ENCODE data around the gene PLXDC1. TPM values are rescaled to one million over a fixed set of nuclear protein-coding genes. Genes with fewer than 3 reads are reported as not detected.

Gene PLXDC1
- total RNA-seq, 2 experiments from 2014 or later: 7.2 to 7.3 TPM

DNA sequence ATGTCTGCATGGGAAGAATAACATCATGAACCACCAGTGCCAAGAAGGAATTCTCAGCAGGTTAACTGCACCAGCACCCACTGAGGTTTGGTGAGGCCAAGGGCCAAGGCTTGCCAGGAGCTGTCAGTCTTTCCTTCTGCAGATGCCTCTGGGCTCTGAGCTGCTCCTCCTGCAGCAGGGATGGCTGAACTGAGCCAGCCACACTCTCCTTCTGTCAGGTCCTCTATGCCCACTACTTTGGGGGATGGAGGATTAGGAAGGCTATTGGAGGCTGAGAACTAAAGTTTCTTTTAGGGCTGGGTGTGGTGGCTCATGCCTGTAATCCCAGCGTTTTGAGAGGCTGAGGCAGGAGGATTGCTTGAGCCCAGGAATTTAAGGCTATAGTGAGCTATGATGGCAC is 71.6 kb downstream of the PLXDC1 start:
- H3K27me3 Mint-ChIP-seq: peaks cover 3% of the 10 kb centered on the region
- no peak overlapping the region for H3K4me3 Mint-ChIP-seq
- CTCF ChIA-PET: interaction anchor here (1.0 to 1.8 kb wide), 4 partner anchors 9 to 97 kb away, joined by 4 to 7 read pairs (median 4); no protein-coding TSS in a partner anchor
- POLR2A ChIA-PET: no interaction called here
- peaks cover 2% of the 10 kb centered on the region for H3K4me1 Mint-ChIP-seq
- no peaks in the 10 kb centered on the region for H3K36me3 Mint-ChIP-seq (ENCODE audit: low read depth)
- no peak for DNase-seq
- no peak overlapping the region for H3K27ac Mint-ChIP-seq
- H3K9me3 Mint-ChIP-seq: no peaks in the 10 kb centered on the region

DNA sequence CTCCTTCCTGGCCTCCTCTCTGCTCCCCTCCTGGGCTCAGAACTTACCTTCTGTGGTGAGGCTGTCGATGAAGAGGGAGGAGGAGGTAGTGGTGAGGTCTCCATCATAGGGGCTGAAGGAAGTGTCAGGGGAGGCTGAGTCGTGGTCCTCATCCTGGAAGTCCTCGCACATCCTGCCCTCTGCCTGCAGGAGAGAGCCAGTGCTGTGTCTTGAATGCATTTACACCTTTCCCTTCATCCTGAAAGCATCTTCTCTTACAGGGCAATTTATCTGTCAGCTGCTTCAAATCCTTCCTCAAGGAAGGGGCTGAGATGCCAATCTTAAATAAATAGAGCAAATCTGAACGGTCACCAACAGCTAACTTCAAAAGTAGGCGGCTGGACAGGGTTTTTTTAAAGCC is 73.6 kb downstream of the PLXDC1 start:
- Mint-ChIP-seq H3K4me3 (no peak overlapping the region), H3K36me3 (ENCODE audit: low read depth) (no peaks in the 10 kb centered on the region), H3K4me1 (peaks cover 15% of the 10 kb centered on the region), H3K27me3 (no peaks in the 10 kb centered on the region), H3K9me3 (no peaks in the 10 kb centered on the region), H3K27ac (no peak overlapping the region)
- DNase-seq: no peak
- ChIA-PET CTCF (no interaction called here), POLR2A (interaction anchor here (1.9 kb wide), 1 partner anchor 75 kb away, joined by 4 read pairs; no protein-coding TSS in a partner anchor)

DNA sequence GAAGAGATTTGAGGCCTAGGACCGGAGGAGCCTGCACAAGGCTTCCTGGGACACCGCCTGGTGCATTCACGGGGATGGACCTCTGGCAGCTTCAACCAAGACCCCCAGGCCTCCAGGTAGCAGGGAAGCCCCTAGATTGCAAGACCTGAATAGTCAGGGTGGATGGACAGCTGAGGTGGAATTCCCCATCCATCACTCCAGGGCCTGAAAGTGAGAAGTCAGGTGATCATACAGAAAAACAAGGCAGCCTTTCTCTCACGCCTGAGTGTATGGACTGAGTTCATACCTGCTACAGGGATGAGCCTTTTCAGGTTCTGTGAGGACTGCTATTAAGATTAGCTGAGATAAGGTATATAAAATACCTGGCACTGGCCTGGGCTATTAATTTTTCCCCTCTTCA is 74.2 kb downstream of the PLXDC1 start:
- no peak for DNase-seq
- Mint-ChIP-seq H3K4me3 (no peak overlapping the region), H3K27ac (no peak overlapping the region), H3K36me3 (ENCODE audit: low read depth) (no peaks in the 10 kb centered on the region), H3K9me3 (no peaks in the 10 kb centered on the region), H3K4me1 (peaks cover 20% of the 10 kb centered on the region), H3K27me3 (no peaks in the 10 kb centered on the region)
- POLR2A ChIA-PET: interaction anchor here (1.9 kb wide), 1 partner anchor 76 kb away, joined by 4 read pairs; no protein-coding TSS in a partner anchor
- CTCF ChIA-PET: no interaction called here

DNA sequence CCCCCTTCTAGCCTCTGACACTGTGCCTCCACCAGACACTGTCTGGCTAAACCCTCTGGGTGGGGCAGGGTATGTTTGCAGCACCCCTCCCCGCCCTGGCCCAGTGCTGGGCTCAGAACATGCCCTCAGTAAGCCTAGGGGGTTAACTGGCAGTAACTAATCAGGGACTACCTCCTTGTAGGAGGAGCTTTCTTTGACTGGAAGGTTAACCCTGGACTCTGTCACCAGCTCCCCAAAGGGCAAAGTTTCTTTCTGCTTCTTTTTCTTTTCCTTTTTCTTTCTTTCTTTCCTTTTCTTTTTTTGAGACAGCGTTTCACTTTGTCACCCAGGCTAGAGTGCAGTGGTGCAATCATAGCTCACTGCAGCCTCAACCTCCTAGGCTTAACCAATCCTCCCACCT is 76.8 kb downstream of the PLXDC1 start:
- Mint-ChIP-seq H3K36me3 (ENCODE audit: low read depth) (no peaks in the 10 kb centered on the region), H3K27me3 (no peaks in the 10 kb centered on the region), H3K9me3 (no peaks in the 10 kb centered on the region), H3K4me1 (peaks cover 20% of the 10 kb centered on the region), H3K4me3 (no peak overlapping the region), H3K27ac (no peak overlapping the region)
- no peak for DNase-seq
- CTCF ChIA-PET: interaction anchor here (1.0 to 1.3 kb wide), 2 partner anchors 18 to 92 kb away, joined by 3 to 4 read pairs; no protein-coding TSS in a partner anchor
- POLR2A ChIA-PET: interaction anchor here (1.0 kb wide), 1 partner anchor 14 kb away, joined by 5 read pairs; no protein-coding TSS in a partner anchor

DNA sequence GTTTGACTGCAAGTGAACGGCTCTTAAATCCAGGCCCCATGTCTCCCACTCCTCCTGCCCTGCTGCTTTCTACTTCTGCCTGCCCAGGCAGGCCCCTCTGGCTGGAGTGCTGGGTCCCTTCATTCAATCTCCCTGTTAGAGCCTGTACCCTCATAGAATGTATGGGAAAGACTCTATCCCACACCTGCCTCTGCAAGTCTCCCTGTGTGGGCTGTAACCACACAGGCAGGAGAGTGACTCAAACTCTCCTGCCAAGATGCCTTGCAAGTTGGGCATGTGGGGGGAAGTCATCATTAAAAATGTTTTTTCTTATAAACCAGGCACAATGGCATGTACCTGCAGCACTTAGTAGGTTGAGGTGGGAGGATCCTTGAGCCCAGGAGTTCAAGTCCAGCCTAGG is 77.5 kb downstream of the PLXDC1 start:
- no peak overlapping the region for H3K4me3 Mint-ChIP-seq
- POLR2A ChIA-PET: no interaction called here
- H3K36me3 Mint-ChIP-seq (ENCODE audit: low read depth): no peaks in the 10 kb centered on the region
- no peaks in the 10 kb centered on the region for H3K9me3 Mint-ChIP-seq
- H3K4me1 Mint-ChIP-seq: peaks cover 22% of the 10 kb centered on the region
- no peak overlapping the region for H3K27ac Mint-ChIP-seq
- no peak for DNase-seq
- CTCF ChIA-PET: no interaction called here
- no peaks in the 10 kb centered on the region for H3K27me3 Mint-ChIP-seq

DNA sequence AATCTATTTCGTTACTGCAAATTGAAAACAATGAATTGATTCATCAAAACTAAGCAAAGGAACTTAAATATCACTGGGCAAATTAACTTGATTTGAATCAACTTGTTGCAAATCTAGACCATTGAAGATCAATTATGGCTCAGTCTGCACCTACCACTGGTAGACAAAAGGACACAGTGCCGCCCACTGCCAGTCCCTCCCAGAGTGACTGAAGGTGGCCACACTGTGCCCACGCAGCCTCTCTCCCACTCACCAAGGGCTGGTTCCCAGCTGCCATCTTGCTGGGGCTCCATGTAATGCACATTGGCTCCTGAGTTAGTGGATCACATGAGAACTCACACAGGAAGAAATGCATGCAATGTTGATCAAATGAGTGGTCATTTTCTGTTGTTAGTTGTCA is 78.1 kb downstream of the PLXDC1 start:
- no peak for DNase-seq
- Mint-ChIP-seq H3K36me3 (ENCODE audit: low read depth) (no peaks in the 10 kb centered on the region), H3K27ac (no peak overlapping the region), H3K4me3 (no peak overlapping the region), H3K4me1 (peaks cover 22% of the 10 kb centered on the region), H3K27me3 (no peaks in the 10 kb centered on the region), H3K9me3 (no peaks in the 10 kb centered on the region)
- ChIA-PET CTCF (no interaction called here), POLR2A (no interaction called here)

DNA sequence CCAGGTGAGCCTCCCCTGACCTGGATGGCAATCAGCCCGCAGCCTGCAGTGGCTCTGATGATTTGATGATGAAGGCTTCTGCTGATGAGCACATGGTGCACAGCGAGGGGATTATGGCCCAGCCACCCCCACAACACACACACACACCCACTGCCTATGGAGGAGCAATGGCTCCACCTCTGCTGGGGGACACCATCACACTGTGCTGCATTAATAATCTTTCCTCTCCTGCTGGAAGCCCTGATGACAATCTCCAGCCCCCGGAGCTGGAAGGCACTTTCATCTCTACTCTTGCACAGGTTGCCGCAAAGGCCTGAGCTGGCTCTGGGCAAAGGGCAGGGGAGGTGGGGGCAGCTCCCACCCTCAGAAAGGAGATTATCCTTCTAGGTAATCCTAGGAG is 79.9 kb downstream of the PLXDC1 start:
- Mint-ChIP-seq H3K27ac (no peak overlapping the region), H3K9me3 (no peaks in the 10 kb centered on the region), H3K27me3 (no peaks in the 10 kb centered on the region), H3K4me3 (no peak overlapping the region), H3K4me1 (peaks cover 22% of the 10 kb centered on the region), H3K36me3 (ENCODE audit: low read depth) (no peaks in the 10 kb centered on the region)
- no peak for DNase-seq
- ChIA-PET CTCF (interaction anchor here (1.0 to 2.6 kb wide), 3 partner anchors 8 to 89 kb away, joined by 4 to 22 read pairs (median 4); partner anchors contain the start of gene PLXDC1), POLR2A (interaction anchor here (0.8 kb wide), 1 partner anchor 14 kb away, joined by 3 read pairs; no protein-coding TSS in a partner anchor)

DNA sequence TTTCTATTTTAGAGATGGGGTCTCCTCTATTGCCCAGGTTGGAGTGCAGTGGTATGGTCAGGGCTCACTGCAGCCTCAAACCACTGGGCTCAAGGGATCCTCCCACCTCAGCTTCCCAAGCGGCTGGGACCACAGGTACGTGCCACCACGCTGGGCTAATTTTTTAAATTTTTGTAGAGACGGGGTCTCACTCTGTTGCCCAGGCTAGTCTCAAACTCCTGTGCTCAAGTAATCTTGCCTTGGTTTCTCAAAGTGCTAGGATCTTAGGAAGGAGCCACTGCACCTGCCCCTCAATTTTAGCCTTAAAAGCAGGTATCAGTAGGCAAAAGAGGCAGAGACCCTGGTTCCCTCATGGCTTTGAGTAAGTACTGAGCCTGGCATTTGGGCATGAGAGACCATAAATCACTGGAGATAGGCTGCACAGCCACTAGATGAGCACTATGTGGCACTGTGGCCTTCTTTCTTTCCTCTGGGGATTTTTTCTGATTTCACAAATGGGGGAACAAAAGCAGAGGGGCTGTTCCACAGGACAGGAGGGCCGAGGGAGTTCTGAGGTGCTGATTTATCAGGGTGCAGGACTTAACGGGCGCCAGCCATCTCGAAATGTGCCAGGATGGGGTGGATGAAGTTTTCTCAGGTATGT is 82.2 kb downstream of the PLXDC1 start:
- Mint-ChIP-seq H3K27ac (no peak overlapping the region), H3K4me3 (no peak overlapping the region), H3K27me3 (no peaks in the 10 kb centered on the region), H3K4me1 (peaks cover 19% of the 10 kb centered on the region), H3K9me3 (no peaks in the 10 kb centered on the region), H3K36me3 (ENCODE audit: low read depth) (no peaks in the 10 kb centered on the region)
- peak; percentile 27 for DNase-seq
- CTCF ChIA-PET: interaction anchor here (1.0 to 1.5 kb wide), 2 partner anchors 84 to 86 kb away, joined by 3 to 5 read pairs; no protein-coding TSS in a partner anchor
- POLR2A ChIA-PET: no interaction called here

DNA sequence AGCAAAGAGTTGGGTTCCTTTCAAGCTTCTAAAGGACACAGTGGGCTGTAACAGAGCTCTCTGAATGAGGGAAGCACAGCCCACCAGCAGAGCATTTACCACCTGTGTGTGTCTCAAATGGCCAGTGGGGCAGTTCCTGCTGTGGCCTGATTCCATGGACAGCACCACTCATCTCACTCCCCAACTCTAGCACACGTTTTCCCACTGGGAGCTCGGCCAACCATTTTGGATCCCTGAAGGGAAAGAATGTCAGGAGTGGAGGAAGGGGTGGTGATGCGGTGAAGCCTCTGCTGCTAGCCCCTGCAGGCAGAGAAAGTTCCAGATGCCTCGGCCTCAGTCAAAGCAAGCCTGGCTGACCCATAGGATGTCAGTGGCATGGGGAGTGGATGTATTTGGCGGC is 86.6 kb downstream of the PLXDC1 start:
- Mint-ChIP-seq H3K27ac (no peak overlapping the region), H3K36me3 (ENCODE audit: low read depth) (no peaks in the 10 kb centered on the region)

DNA sequence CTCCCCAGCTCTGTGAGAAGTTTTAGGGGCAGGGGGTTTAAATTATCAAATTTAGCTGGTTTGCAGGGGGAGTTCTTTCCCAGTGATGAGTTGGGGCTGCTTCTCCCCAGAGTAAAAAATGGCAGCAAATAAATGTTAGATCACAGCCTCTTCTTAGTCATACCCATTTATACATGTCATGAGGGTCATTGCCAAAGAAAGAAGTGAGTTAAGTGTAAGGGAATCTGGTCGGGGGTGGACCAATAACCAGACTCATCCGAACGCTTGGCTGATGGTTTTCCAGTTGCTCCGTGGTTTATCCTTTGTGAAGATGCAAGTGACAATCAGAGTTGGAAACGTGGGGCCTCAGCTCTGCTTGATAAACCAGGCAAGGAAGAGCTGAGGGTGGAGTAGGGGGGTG is 87.1 kb downstream of the PLXDC1 start:
- Mint-ChIP-seq H3K27ac (no peak overlapping the region), H3K4me1 (peaks cover 4% of the 10 kb centered on the region), H3K4me3 (no peak overlapping the region), H3K36me3 (ENCODE audit: low read depth) (no peaks in the 10 kb centered on the region), H3K9me3 (no peaks in the 10 kb centered on the region), H3K27me3 (no peaks in the 10 kb centered on the region)
- POLR2A ChIA-PET: no interaction called here
- DNase-seq: no peak
- CTCF ChIA-PET: interaction anchor here (0.6 to 2.7 kb wide), 2 partner anchors 12 to 81 kb away, joined by 3 to 11 read pairs; no protein-coding TSS in a partner anchor

More for the DNA sequence above, 86.6 kb downstream of the PLXDC1 start:
- no peaks in the 10 kb centered on the region for H3K9me3 Mint-ChIP-seq
- no peak overlapping the region for H3K4me3 Mint-ChIP-seq
- DNase-seq: no peak
- no peaks in the 10 kb centered on the region for H3K27me3 Mint-ChIP-seq
- ChIA-PET POLR2A (no interaction called here), CTCF (interaction anchor here (2.7 kb wide), 1 partner anchor 82 kb away, joined by 11 read pairs; no protein-coding TSS in a partner anchor)
- H3K4me1 Mint-ChIP-seq: peaks cover 6% of the 10 kb centered on the region

DNA sequence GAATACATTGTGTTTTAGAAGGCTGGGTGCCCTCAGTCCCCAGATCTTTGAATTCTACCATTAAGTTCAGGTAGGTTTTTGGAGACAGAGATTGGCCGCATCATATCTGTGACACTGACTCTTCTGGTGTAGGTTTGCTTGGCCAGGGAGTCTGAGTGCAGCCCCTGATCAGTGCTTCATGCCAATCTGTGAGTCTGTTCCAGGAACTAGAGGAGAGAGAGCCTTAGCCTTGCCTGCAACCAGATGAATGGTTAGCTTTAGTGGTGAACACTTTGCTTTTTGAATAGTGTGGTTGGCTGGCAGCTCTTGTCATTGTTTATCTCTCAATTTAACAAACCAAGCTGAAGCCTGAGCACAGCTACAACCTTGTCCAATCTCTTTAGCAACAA is 87.8 kb downstream of the PLXDC1 start:
- no peak overlapping the region for H3K4me3 Mint-ChIP-seq
- H3K4me1 Mint-ChIP-seq: peaks cover 4% of the 10 kb centered on the region
- no peaks in the 10 kb centered on the region for H3K36me3 Mint-ChIP-seq (ENCODE audit: low read depth)
- H3K27me3 Mint-ChIP-seq: no peaks in the 10 kb centered on the region
- ChIA-PET CTCF (interaction anchor here (0.6 to 2.7 kb wide), 3 partner anchors 12 to 90 kb away, joined by 3 to 11 read pairs (median 5); no protein-coding TSS in a partner anchor), POLR2A (no interaction called here)
- no peak overlapping the region for H3K27ac Mint-ChIP-seq
- H3K9me3 Mint-ChIP-seq: no peaks in the 10 kb centered on the region
- DNase-seq: no peak

DNA sequence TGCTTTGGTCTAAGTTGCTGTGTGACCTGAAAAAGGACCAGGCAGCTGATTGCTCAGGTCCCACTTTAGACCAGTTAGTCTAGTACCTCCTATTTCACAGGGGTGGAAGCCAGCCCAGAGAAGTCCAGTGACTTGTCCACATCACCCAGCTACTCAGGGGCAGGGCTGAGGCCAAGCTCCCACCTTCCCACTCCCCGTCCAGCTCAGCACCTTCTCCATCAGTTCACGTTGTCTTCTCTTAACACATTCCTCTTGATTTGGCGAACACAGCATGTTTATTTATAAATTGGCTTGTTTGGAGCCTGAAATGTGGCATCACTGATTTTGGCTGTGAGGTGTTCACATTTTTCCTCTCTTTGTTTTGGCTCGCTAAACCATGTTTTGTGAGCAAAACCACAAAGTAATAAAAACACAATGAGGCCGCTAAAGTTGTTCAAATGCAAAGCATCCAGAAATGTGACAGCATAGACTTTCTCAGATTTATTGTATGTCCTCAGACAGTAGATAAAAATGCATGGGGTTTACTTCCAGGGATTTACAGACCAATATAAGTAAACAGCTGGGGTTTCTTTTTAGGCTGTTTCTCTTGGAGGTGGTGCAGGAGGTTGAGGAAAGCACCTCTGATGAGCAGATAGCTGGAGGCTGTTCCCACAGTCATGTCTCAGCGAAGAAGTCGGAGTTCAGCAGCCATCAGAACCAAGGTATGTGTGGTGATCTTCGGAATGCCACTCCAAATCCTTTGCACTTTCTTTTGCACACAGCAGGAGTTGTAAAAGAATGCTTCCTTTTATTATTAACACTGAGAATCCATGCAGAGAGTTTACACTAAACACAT is 88.4 kb downstream of the PLXDC1 start:
- ChIA-PET CTCF (interaction anchor here (1.2 to 2.7 kb wide), 3 partner anchors 80 to 112 kb away, joined by 4 to 11 read pairs (median 5); no protein-coding TSS in a partner anchor), POLR2A (no interaction called here)
- Mint-ChIP-seq H3K4me3 (no peak overlapping the region), H3K4me1 (peaks cover 6% of the 10 kb centered on the region), H3K36me3 (ENCODE audit: low read depth) (no peaks in the 10 kb centered on the region), H3K27me3 (no peaks in the 10 kb centered on the region), H3K27ac (no peak overlapping the region), H3K9me3 (no peaks in the 10 kb centered on the region)
- DNase-seq: no peak

DNA sequence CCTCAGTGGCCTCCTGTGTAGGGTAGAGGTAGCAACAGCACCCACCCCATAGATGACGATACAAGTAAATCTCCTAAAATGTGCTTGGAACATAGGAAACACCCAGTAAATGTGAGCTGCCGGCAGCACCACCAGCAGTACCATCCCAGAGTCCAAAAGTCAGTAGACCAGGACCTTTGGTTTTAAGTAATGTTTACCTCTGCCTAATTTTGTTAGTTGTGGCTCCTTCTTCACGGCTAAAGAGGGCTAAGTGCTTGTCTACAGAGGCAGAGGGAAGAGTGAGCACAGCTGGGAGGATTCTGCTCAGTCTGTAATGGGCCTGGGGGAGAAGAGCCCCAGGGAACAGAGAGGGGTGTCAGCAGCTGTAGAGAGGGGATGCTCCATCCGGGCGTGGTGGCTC is 92.9 kb downstream of the PLXDC1 start:
- no peak for DNase-seq
- no peak overlapping the region for H3K27ac Mint-ChIP-seq
- H3K36me3 Mint-ChIP-seq (ENCODE audit: low read depth): no peaks in the 10 kb centered on the region
- peaks cover 5% of the 10 kb centered on the region for H3K27me3 Mint-ChIP-seq
- H3K4me3 Mint-ChIP-seq: peak overlapping the region; percentile 78
- peaks cover 23% of the 10 kb centered on the region for H3K4me1 Mint-ChIP-seq
- ChIA-PET CTCF (interaction anchor here (1.2 kb wide), 1 partner anchor 117 kb away, joined by 3 read pairs; no protein-coding TSS in a partner anchor), POLR2A (interaction anchor here (1.7 kb wide), 1 partner anchor 354 kb away, joined by 3 read pairs; the partner anchor contains the start of gene MLLT6)
- no peaks in the 10 kb centered on the region for H3K9me3 Mint-ChIP-seq

All from activated CD4-positive, alpha-beta memory T cell treated with anti-CD3 and anti-CD28 coated beads, Interleukin-2, amount 10 ng/mL, durations not matched to agents 7 days and 5 days (primary cell).